SK-N-SH (cell line): ENCODE results near the gene KNOP1. TPM values are rescaled to one million over a fixed set of nuclear protein-coding genes. Genes with fewer than 3 reads are reported as not detected.

Experiments
- CTCF ChIA-PET: fragments of 300-600, 350-600 bp; formaldehyde crosslinking; extraction: SDS; loops from one replicate; lab custom pipeline; 2021; lab: Yijun Ruan, JAX
- POLR2A ChIA-PET: fragments of 350-600 bp; sonication (Branson Sonifier 250); formaldehyde crosslinking; extraction: SDS; loops from one replicate; lab custom pipeline; 2020; ENCODE audit warnings: antibody characterized with exemption, inconsistent platforms; lab: Yijun Ruan, JAX
- DNase-seq: peaks from one replicate; pipeline ENCODE4 v3.0.0; 2012
- H2AFZ ChIP-seq: fragments of 200-600 bp; sonication (generic); 2 replicates; pipeline ENCODE4 v1.8.1; 2016; ENCODE audit warnings: antibody characterized with exemption, mild to moderate bottlenecking, low read depth
- H3F3A ChIP-seq: fragments of 200-600 bp; sonication (generic); replicated peaks from 2 replicates; pipeline ENCODE3; 2016; ENCODE audit warnings: antibody characterized with exemption, mild to moderate bottlenecking; ENCODE audit not compliant: insufficient read depth
- H3K27ac ChIP-seq, 2 experiments: fragments of 200-500 bp in 1 of 2; fragments of 200-600 bp in 1 of 2; sonication (Bioruptor generic) in 1 of 2; sonication (generic), shearing (Covaris generic) in 1 of 2; 2 replicates each; pipeline versions ENCODE4 v1.5.1 to v1.6.1; 2014 to 2016; ENCODE audit warnings: low read depth in 2 of 2, inconsistent platforms in 1 of 2, low read length in 1 of 2, mild to moderate bottlenecking in 1 of 2, mixed read lengths in 1 of 2
- H3K27me3 ChIP-seq: fragments of 200-600 bp; sonication (generic), shearing (Covaris generic); 2 replicates; pipeline ENCODE4 v1.6.1; 2016; ENCODE audit warnings: mixed run types; ENCODE audit not compliant: insufficient read depth
- H3K36me3 ChIP-seq, 2 experiments: fragments of 200-500 bp in 1 of 2; fragments of 200-600 bp in 1 of 2; sonication (Bioruptor generic) in 1 of 2; sonication (generic) in 1 of 2; replicated peaks in 1 of 2; 2 replicates each; pipeline versions ENCODE3 to v1.5.1; 2014 to 2016; ENCODE audit warnings: low read length in 1 of 2, mild to moderate bottlenecking in 1 of 2; ENCODE audit not compliant: insufficient read depth in 2 of 2, control insufficient read depth in 1 of 2
- H3K4me1 ChIP-seq, 2 experiments: fragments of 200-500 bp in 1 of 2; fragments of 200-600 bp in 1 of 2; sonication (Bioruptor generic) in 1 of 2; sonication (generic), shearing (Covaris generic) in 1 of 2; 2 replicates each; pipeline versions ENCODE4 v1.5.1 to v1.6.1; 2014 to 2016; ENCODE audit warnings: low read depth in 1 of 2, low read length in 1 of 2, mixed run types in 1 of 2; ENCODE audit not compliant: insufficient read depth in 2 of 2, control insufficient read depth in 1 of 2
- H3K4me2 ChIP-seq: fragments of 200-600 bp; sonication (generic), shearing (Covaris generic); 2 replicates; pipeline ENCODE4 v1.6.1; 2017; ENCODE audit warnings: mixed run types
- H3K4me3 ChIP-seq, 2 experiments: fragments of 200-500 bp in 1 of 2; fragments of 200-600 bp in 1 of 2; sonication (Bioruptor generic) in 1 of 2; sonication (generic), shearing (Covaris generic) in 1 of 2; 2 replicates each; pipeline versions ENCODE4 v1.5.1 to v1.8.1; 2014 to 2016; ENCODE audit warnings: low read depth in 2 of 2, inconsistent platforms in 1 of 2, low read length in 1 of 2, mild to moderate bottlenecking in 1 of 2, mixed read lengths in 1 of 2, moderate library complexity in 1 of 2
- H3K79me2 ChIP-seq: fragments of 200-600 bp; sonication (generic); 2 replicates; pipeline ENCODE4 v1.8.1; 2017; ENCODE audit warnings: mild to moderate bottlenecking; ENCODE audit not compliant: insufficient read depth
- H3K9ac ChIP-seq: fragments of 200-600 bp; sonication (generic); 2 replicates; pipeline ENCODE4 v1.6.1; 2017; ENCODE audit warnings: mixed run types
- H3K9me2 ChIP-seq: fragments of 200-600 bp; sonication (generic); 2 replicates; pipeline ENCODE4 v1.6.1; 2017; ENCODE audit warnings: mixed run types
- H3K9me3 ChIP-seq: fragments of 200-600 bp; sonication (generic); 2 replicates; pipeline ENCODE4 v1.6.1; 2017; ENCODE audit warnings: mixed run types, mild to moderate bottlenecking, moderate library complexity
- H4K20me1 ChIP-seq: fragments of 200-600 bp; sonication (generic); 2 replicates; pipeline ENCODE4 v1.6.1; 2017; ENCODE audit warnings: mild to moderate bottlenecking, mixed run types; ENCODE audit not compliant: insufficient read depth
- CHD2 ChIP-seq: fragments of 150-350 bp; IDR thresholded peaks from 2 replicates; pipeline ENCODE4 v1.6.1; 2018; ENCODE audit warnings: low read length; ENCODE audit not compliant: partially characterized antibody
- ELF1 ChIP-seq: IDR thresholded peaks from 2 replicates; pipeline ENCODE4 v1.4.0; 2012
- FOXJ3 ChIP-seq: sonication (generic); formaldehyde crosslinking; IDR thresholded peaks from 2 replicates; pipeline ENCODE4 v1.5.1; 2020; ENCODE audit warnings: mild to moderate bottlenecking, missing genetic modification reagents
- NFIC ChIP-seq: IDR thresholded peaks from 2 replicates; pipeline ENCODE4 v1.4.0; 2012; ENCODE audit warnings: borderline replicate concordance
- SIN3A ChIP-seq: IDR thresholded peaks from 2 replicates; pipeline ENCODE4 v1.6.1; 2012; ENCODE audit warnings: low read depth, mild to moderate bottlenecking, low read length, moderate library complexity, borderline replicate concordance
- TCF12 ChIP-seq: IDR thresholded peaks from 2 replicates; pipeline ENCODE4 v1.4.0; 2012
- USF2 ChIP-seq: fragments of 150-350 bp; IDR thresholded peaks from 2 replicates; pipeline ENCODE4 v1.6.1; 2017; ENCODE audit warnings: antibody characterized with exemption, low read length, low read depth, borderline replicate concordance
- YY1 ChIP-seq: IDR thresholded peaks from 2 replicates; pipeline ENCODE4 v1.4.0; 2012; ENCODE audit warnings: low read depth, mild to moderate bottlenecking
- WGBS: methylation state at CpG from one replicate; pipeline ENCODE4 v1.1.6; 2017; ENCODE audit warnings: low lambda C conversion rate; 5-methylcytosine and 5-hydroxymethylcytosine counted together
- polyA plus RNA-seq, 3 experiments: library from polyadenylated mRNA; depleted of rRNA; stranded (reverse); fragments of >200 nt; gene quantifications; 2 replicates each; pipeline ENCODE4 v1.2.3, GENCODE V29; 2012
- TF ChIP-seq, protein P1 (sequence below): IDR thresholded peaks from 2 replicates; pipeline ENCODE4; 2012
- TF ChIP-seq, protein P2 (sequence below): IDR thresholded peaks from 2 replicates; pipeline ENCODE4 v1.4.0; 2012; ENCODE audit warnings: low read depth, borderline replicate concordance

Gene KNOP1
- polyA plus RNA-seq, 1 of the 3 experiments (the other 2 are of a cell fraction) = 13.2 TPM

- Histone ChIP-seq H3K27me3 (no peaks in the 10 kb centered on the region), H3K4me1 (peaks cover 0 to 6% of the 10 kb centered on the region in 2 experiments; a peak in 1 of 4 replicates), H3K9me3 (no peaks in the 10 kb centered on the region), H3K79me2 (no peaks in the 10 kb centered on the region), H3K36me3 (no peaks in the 10 kb centered on the region), H3K4me3 (no peak overlapping the region), H3F3A (no peaks in the 10 kb centered on the region), H3K27ac (no peak overlapping the region), H3K9me2 (no peaks in the 10 kb centered on the region), H3K4me2 (no peak overlapping the region), H2AFZ (no peak overlapping the region), H3K9ac (no peak overlapping the region), H4K20me1 (no peaks in the 10 kb centered on the region)
- CTCF ChIA-PET = no interaction called here
- TF ChIP-seq, protein P1, sequence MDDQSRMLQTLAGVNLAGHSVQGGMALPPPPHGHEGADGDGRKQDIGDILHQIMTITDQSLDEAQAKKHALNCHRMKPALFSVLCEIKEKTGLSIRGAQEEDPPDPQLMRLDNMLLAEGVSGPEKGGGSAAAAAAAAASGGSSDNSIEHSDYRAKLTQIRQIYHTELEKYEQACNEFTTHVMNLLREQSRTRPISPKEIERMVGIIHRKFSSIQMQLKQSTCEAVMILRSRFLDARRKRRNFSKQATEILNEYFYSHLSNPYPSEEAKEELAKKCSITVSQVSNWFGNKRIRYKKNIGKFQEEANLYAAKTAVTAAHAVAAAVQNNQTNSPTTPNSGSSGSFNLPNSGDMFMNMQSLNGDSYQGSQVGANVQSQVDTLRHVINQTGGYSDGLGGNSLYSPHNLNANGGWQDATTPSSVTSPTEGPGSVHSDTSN = no peak
- no peak for TF ChIP-seq USF2
- WGBS = 86% methylated on average over 1 of the region's 1 CpG
- POLR2A ChIA-PET = no interaction called here
- DNase-seq = no peak
Measured at GRCh38 chr16:19754644-19755036, 36.6 kb upstream of the KNOP1 start.

- H3K36me3 ChIP-seq = no peaks in the 10 kb centered on the region
- WGBS = 73% methylated on average over 12 of the region's 12 CpGs
- no peaks in the 10 kb centered on the region for H3K27me3 ChIP-seq
- no peak overlapping the region for H3K9ac ChIP-seq
- H4K20me1 ChIP-seq = no peaks in the 10 kb centered on the region
- ChIA-PET CTCF (interaction anchor here (1.2 kb wide), 1 partner anchor 15 kb away, joined by 4 read pairs; no protein-coding TSS in a partner anchor), POLR2A (no interaction called here)
- no peaks in the 10 kb centered on the region for H3K9me2 ChIP-seq
- no peak overlapping the region for H3K4me2 ChIP-seq
- no peak overlapping the region for H3K27ac ChIP-seq
- H3K4me1 ChIP-seq = peaks cover 0 to 6% of the 10 kb centered on the region in 2 experiments; a peak in 1 of 4 replicates
- TF ChIP-seq CHD2 (no peak), YY1 (no peak), FOXJ3 (no peak), ELF1 (no peak), TCF12 (no peak), NFIC (no peak), USF2 (no peak), SIN3A (no peak)
- TF ChIP-seq, protein P2, sequence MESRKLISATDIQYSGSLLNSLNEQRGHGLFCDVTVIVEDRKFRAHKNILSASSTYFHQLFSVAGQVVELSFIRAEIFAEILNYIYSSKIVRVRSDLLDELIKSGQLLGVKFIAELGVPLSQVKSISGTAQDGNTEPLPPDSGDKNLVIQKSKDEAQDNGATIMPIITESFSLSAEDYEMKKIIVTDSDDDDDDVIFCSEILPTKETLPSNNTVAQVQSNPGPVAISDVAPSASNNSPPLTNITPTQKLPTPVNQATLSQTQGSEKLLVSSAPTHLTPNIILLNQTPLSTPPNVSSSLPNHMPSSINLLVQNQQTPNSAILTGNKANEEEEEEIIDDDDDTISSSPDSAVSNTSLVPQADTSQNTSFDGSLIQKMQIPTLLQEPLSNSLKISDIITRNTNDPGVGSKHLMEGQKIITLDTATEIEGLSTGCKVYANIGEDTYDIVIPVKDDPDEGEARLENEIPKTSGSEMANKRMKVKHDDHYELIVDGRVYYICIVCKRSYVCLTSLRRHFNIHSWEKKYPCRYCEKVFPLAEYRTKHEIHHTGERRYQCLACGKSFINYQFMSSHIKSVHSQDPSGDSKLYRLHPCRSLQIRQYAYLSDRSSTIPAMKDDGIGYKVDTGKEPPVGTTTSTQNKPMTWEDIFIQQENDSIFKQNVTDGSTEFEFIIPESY = no peak
- no peaks in the 10 kb centered on the region for H3K9me3 ChIP-seq
- H3K4me3 ChIP-seq = no peak overlapping the region
- no peaks in the 10 kb centered on the region for H3K79me2 ChIP-seq
- DNase-seq = no peak
- H2AFZ ChIP-seq = no peak overlapping the region
- no peaks in the 10 kb centered on the region for H3F3A ChIP-seq
Measured at GRCh38 chr16:19753815-19754643, 36.0 kb upstream of the KNOP1 start.
